ENCODE data around the gene TMBIM6.

TMBIM6 gene

GRCh38 chr12:49698619-49699545, 42.5 kb upstream of the TMBIM6 start:
- Histone ChIP-seq H3K36me3 (ENCODE audit: control insufficient read depth, insufficient read depth, low read length) (0 out of 2 replicates have a peak, but pooled peaks cover 1% of the 10 kb centered on the region), H3K4me3 (replicated peaks; ENCODE audit: low read depth, low read length) (peak overlapping the region; percentile 43), H3K27me3 (replicated peaks; ENCODE audit: control insufficient read depth, insufficient read depth, low read length) (no peaks in the 10 kb centered on the region)
- no peak for TF ChIP-seq CTCF (IDR thresholded peaks at IDR 0.05; ENCODE audit: insufficient read depth, low read length, poor library complexity, severe bottlenecking)
- DNase-seq (ENCODE audit: extremely low read depth, insufficient read length): peak; percentile 81

GRCh38 chr12:49702009-49702408, 39.3 kb upstream of the TMBIM6 start:
- Histone ChIP-seq H3K27me3 (replicated peaks; ENCODE audit: control insufficient read depth, insufficient read depth, low read length) (no peaks in the 10 kb centered on the region), H3K4me3 (replicated peaks; ENCODE audit: low read depth, low read length) (no peak overlapping the region), H3K36me3 (ENCODE audit: control insufficient read depth, insufficient read depth, low read length) (0 out of 2 replicates have a peak, but pooled peaks cover 1% of the 10 kb centered on the region)
- TF ChIP-seq CTCF (IDR thresholded peaks at IDR 0.05; ENCODE audit: insufficient read depth, low read length, poor library complexity, severe bottlenecking): no peak
- no peak for DNase-seq (ENCODE audit: extremely low read depth, insufficient read length)

- peak overlapping the region; percentile 11; the same call in 1 of the 2 replicates for H3K4me3 ChIP-seq (replicated peaks; ENCODE audit: low read depth, low read length)
- H3K36me3 ChIP-seq (ENCODE audit: control insufficient read depth, insufficient read depth, low read length): no peaks in the 10 kb centered on the region
- no peak for DNase-seq (ENCODE audit: extremely low read depth, insufficient read length)
- H3K27me3 ChIP-seq (replicated peaks; ENCODE audit: control insufficient read depth, insufficient read depth, low read length): no peaks in the 10 kb centered on the region
- no peak for TF ChIP-seq CTCF (IDR thresholded peaks at IDR 0.05; ENCODE audit: insufficient read depth, low read length, poor library complexity, severe bottlenecking)
Measured at GRCh38 chr12:49702676-49703215, 38.6 kb upstream of the TMBIM6 start.

- no peak for TF ChIP-seq CTCF (IDR thresholded peaks at IDR 0.05; ENCODE audit: insufficient read depth, low read length, poor library complexity, severe bottlenecking)
- Histone ChIP-seq H3K27me3 (replicated peaks; ENCODE audit: control insufficient read depth, insufficient read depth, low read length) (no peaks in the 10 kb centered on the region), H3K36me3 (ENCODE audit: control insufficient read depth, insufficient read depth, low read length) (no peaks in the 10 kb centered on the region), H3K4me3 (replicated peaks; ENCODE audit: low read depth, low read length) (peak overlapping the region; percentile 44)
- DNase-seq (ENCODE audit: extremely low read depth, insufficient read length): peak; percentile 29
Measured at GRCh38 chr12:49703647-49704137, 37.7 kb upstream of the TMBIM6 start.

GRCh38 chr12:49705479-49706134, 35.8 kb upstream of the TMBIM6 start:
- H3K4me3 ChIP-seq (replicated peaks; ENCODE audit: low read depth, low read length): peak overlapping the region; percentile 72
- H3K27me3 ChIP-seq (replicated peaks; ENCODE audit: control insufficient read depth, insufficient read depth, low read length): no peaks in the 10 kb centered on the region
- DNase-seq (ENCODE audit: extremely low read depth, insufficient read length): peak; percentile 48
- no peaks in the 10 kb centered on the region for H3K36me3 ChIP-seq (ENCODE audit: control insufficient read depth, insufficient read depth, low read length)
- TF ChIP-seq CTCF (IDR thresholded peaks at IDR 0.05; ENCODE audit: insufficient read depth, low read length, poor library complexity, severe bottlenecking): peak; percentile 5
